Loucy (cell line): ENCODE measurements around the gene SHISAL1.

ENCODE experiments used
- H2AFZ ChIP-seq: fragments of 200-600 bp; sonication (generic); 2 replicates; pipeline ENCODE4 v1.6.0; 2016; ENCODE audit warnings: antibody characterized with exemption, mild to moderate bottlenecking, low read length, moderate library complexity
- H3F3A ChIP-seq: fragments of 200-600 bp; 2 replicates; pipeline ENCODE4 v1.6.0; 2016; ENCODE audit warnings: antibody characterized with exemption, low read depth, mild to moderate bottlenecking
- H3K27me3 ChIP-seq: fragments of 200-600 bp; sonication (generic); 2 replicates; pipeline ENCODE4 v1.6.1; 2014; ENCODE audit warnings: low read length, mild to moderate bottlenecking; ENCODE audit not compliant: insufficient read depth, poor library complexity, severe bottlenecking
- H3K36me3 ChIP-seq: fragments of 200-600 bp; sonication (generic); 2 replicates; pipeline ENCODE4 v1.6.1; 2016; ENCODE audit warnings: low read length; ENCODE audit not compliant: insufficient read depth
- H3K4me1 ChIP-seq: fragments of 200-600 bp; sonication (generic); 2 replicates; pipeline ENCODE4 v1.5.1; 2014; ENCODE audit warnings: low read length, mild to moderate bottlenecking; ENCODE audit not compliant: insufficient read depth, poor library complexity, severe bottlenecking
- H3K4me2 ChIP-seq: fragments of 200-600 bp; sonication (generic); 2 replicates; pipeline ENCODE4 v1.6.0; 2014; ENCODE audit warnings: antibody characterized with exemption, low read length, low read depth, mild to moderate bottlenecking; ENCODE audit not compliant: poor library complexity, severe bottlenecking
- H3K4me3 ChIP-seq: fragments of 200-600 bp; sonication (generic); 2 replicates; pipeline ENCODE4 v1.5.1; 2014; ENCODE audit warnings: low read length, mild to moderate bottlenecking, mixed read lengths; ENCODE audit not compliant: poor library complexity, severe bottlenecking
- H3K79me2 ChIP-seq: fragments of 200-600 bp; sonication (generic); 2 replicates; pipeline ENCODE4 v1.6.1; 2014; ENCODE audit warnings: low read length; ENCODE audit not compliant: insufficient read depth
- H3K9ac ChIP-seq: fragments of 200-600 bp; sonication (generic); 2 replicates; pipeline ENCODE4 v1.6.0; 2014; ENCODE audit warnings: mild to moderate bottlenecking, low read depth, low read length, moderate library complexity; ENCODE audit not compliant: poor library complexity, severe bottlenecking
- H3K9me2 ChIP-seq: fragments of 200-600 bp; sonication (generic); replicated peaks from 2 replicates; pipeline ENCODE4 v1.6.1; 2016; ENCODE audit warnings: low read depth, low read length, mixed read lengths
- H3K9me3 ChIP-seq: fragments of 200-600 bp; sonication (generic); 2 replicates; pipeline ENCODE4 v1.6.1; 2014; ENCODE audit warnings: mild to moderate bottlenecking, antibody characterized with exemption, low read length, low read depth; ENCODE audit not compliant: insufficient read depth
- H4K20me1 ChIP-seq: fragments of 200-600 bp; sonication (generic); 2 replicates; pipeline ENCODE4 v1.6.0; 2014; ENCODE audit warnings: antibody characterized with exemption, low read length, mild to moderate bottlenecking; ENCODE audit not compliant: insufficient read depth, poor library complexity, severe bottlenecking
- EZH2phosphoT487 ChIP-seq: fragments of 200-600 bp; IDR thresholded peaks from 2 replicates; pipeline ENCODE4 v1.6.1; 2018; ENCODE audit warnings: antibody characterized with exemption, mild to moderate bottlenecking, moderate library complexity, borderline replicate concordance
- TF ChIP-seq, protein P1 (sequence below): fragments of 200-600 bp; sonication (generic); conservative IDR thresholded peaks from 2 replicates; pipeline ENCODE4 v1.5.1; 2014; ENCODE audit warnings: mild to moderate bottlenecking, antibody characterized with exemption, low read length

Gene SHISAL1

GRCh38 chr22:44319685-44320084 is 6.9 kb upstream of the SHISAL1 start:
- Histone ChIP-seq H3K9ac (no peak overlapping the region), H3K9me3 (no peaks in the 10 kb centered on the region), H4K20me1 (no peaks in the 10 kb centered on the region), H3K79me2 (no peaks in the 10 kb centered on the region), H3K36me3 (no peaks in the 10 kb centered on the region), H3K27me3 (no peaks in the 10 kb centered on the region), H3F3A (no peaks in the 10 kb centered on the region), H3K4me3 (no peak overlapping the region), H3K4me2 (no peak overlapping the region), H3K4me1 (peaks cover 28% of the 10 kb centered on the region), H3K9me2 (no peaks in the 10 kb centered on the region), H2AFZ (no peak overlapping the region)
- TF ChIP-seq EZH2phosphoT487 = no peak
- TF ChIP-seq, protein P1, sequence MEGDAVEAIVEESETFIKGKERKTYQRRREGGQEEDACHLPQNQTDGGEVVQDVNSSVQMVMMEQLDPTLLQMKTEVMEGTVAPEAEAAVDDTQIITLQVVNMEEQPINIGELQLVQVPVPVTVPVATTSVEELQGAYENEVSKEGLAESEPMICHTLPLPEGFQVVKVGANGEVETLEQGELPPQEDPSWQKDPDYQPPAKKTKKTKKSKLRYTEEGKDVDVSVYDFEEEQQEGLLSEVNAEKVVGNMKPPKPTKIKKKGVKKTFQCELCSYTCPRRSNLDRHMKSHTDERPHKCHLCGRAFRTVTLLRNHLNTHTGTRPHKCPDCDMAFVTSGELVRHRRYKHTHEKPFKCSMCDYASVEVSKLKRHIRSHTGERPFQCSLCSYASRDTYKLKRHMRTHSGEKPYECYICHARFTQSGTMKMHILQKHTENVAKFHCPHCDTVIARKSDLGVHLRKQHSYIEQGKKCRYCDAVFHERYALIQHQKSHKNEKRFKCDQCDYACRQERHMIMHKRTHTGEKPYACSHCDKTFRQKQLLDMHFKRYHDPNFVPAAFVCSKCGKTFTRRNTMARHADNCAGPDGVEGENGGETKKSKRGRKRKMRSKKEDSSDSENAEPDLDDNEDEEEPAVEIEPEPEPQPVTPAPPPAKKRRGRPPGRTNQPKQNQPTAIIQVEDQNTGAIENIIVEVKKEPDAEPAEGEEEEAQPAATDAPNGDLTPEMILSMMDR = no peak

DNA sequence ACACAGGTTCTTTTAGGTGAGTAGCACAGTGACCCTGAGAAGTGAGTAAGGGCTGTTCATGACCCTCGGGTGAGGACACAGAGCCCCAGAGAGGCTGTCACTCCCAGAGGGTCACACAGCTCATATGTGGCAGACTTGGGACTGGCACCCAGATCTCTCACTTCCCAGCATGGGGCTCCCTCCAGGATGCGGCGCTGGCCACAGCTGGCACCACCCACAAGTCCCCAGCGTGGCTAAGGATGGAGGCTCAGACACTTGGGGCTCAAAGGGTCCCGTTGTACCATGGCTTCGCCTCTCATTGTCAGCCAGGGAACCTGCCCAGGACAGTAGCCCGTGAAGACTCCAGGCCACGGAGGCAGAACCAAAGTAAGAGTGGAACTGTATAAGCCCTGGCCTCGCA is 6.0 kb upstream of the SHISAL1 start:
- no peaks in the 10 kb centered on the region for H3K79me2 ChIP-seq
- H3K4me1 ChIP-seq = peaks cover 37% of the 10 kb centered on the region
- H3K27me3 ChIP-seq = no peaks in the 10 kb centered on the region
- no peak overlapping the region for H3K4me2 ChIP-seq
- no peaks in the 10 kb centered on the region for H3F3A ChIP-seq
- no peaks in the 10 kb centered on the region for H3K9me2 ChIP-seq
- no peaks in the 10 kb centered on the region for H3K36me3 ChIP-seq
- no peak overlapping the region for H3K9ac ChIP-seq
- no peaks in the 10 kb centered on the region for H3K9me3 ChIP-seq
- TF ChIP-seq, protein P1 = no peak
- no peak for TF ChIP-seq EZH2phosphoT487
- H4K20me1 ChIP-seq = no peaks in the 10 kb centered on the region
- no peak overlapping the region for H2AFZ ChIP-seq
- no peak overlapping the region for H3K4me3 ChIP-seq

- Histone ChIP-seq H4K20me1 (no peaks in the 10 kb centered on the region), H3K9me3 (no peaks in the 10 kb centered on the region), H3K4me1 (peaks cover 44% of the 10 kb centered on the region), H3K4me3 (no peak overlapping the region), H2AFZ (no peak overlapping the region), H3K9me2 (no peaks in the 10 kb centered on the region), H3K9ac (no peak overlapping the region), H3K27me3 (no peaks in the 10 kb centered on the region), H3K4me2 (no peak overlapping the region), H3K36me3 (no peaks in the 10 kb centered on the region), H3K79me2 (no peaks in the 10 kb centered on the region), H3F3A (no peaks in the 10 kb centered on the region)
- TF ChIP-seq, protein P1 = no peak
- TF ChIP-seq EZH2phosphoT487 = no peak
Observed at GRCh38 chr22:44317886-44318637, 5.3 kb upstream of the SHISAL1 start.
